Upper lobe of left lung (tissue), 6 donors: ENCODE data around the gene NFKB2. TPM values are rescaled to one million over a fixed set of nuclear protein-coding genes. Genes with fewer than 3 reads are reported as not detected.

Source experiments
- ATAC-seq, 2 donors: fragments of 200-7000 bp; cut with Tn5 transposase; one replicate each; pipeline ENCODE4 v1.9.1; 2022; ENCODE audit warnings: mild to moderate bottlenecking in 2 of 2, moderate library complexity in 2 of 2; ENCODE audit not compliant: low FRiP score in 2 of 2
- DNase-seq, 2 donors: peaks; one replicate each; pipeline ENCODE4 v3.0.0-alpha.2; 2019 to 2020
- H3K27ac ChIP-seq, 4 donors: fragments of 200-600 bp; sonication (generic); one replicate each; pipeline ENCODE4 v1.5.1; 2016 to 2019
- H3K27me3 ChIP-seq, 4 donors: fragments of 200-600 bp; sonication (generic); one replicate each; pipeline ENCODE4 v1.5.1; 2017 to 2019
- H3K36me3 ChIP-seq, 4 donors: fragments of 200-600 bp; sonication (generic); one replicate each; pipeline ENCODE4 v1.5.1; 2016 to 2019
- H3K4me1 ChIP-seq, 4 donors: fragments of 200-600 bp; sonication (generic); one replicate each; pipeline ENCODE4 v1.5.1; 2018 to 2019
- H3K4me3 ChIP-seq, 4 donors: fragments of 200-600 bp; sonication (generic); one replicate each; pipeline ENCODE4 v1.5.1; 2017 to 2019; ENCODE audit warnings: mild to moderate bottlenecking in 2 of 4, moderate library complexity in 1 of 4
- H3K9me3 ChIP-seq, 4 donors: fragments of 200-600 bp; sonication (generic); one replicate each; pipeline ENCODE4 v1.5.1; 2018 to 2019
- EP300 ChIP-seq, 4 donors: sonication (generic); formaldehyde crosslinking; IDR thresholded peaks; one replicate each; pipeline ENCODE4 v1.5.1; 2017; ENCODE audit warnings: antibody characterized with exemption in 4 of 4, control low read depth in 2 of 4
- POLR2A ChIP-seq, 4 donors: fragments of 450-650 bp; IDR thresholded peaks; one replicate each; pipeline ENCODE4 v1.5.1; 2016 to 2017; ENCODE audit warnings: antibody characterized with exemption in 4 of 4, mild to moderate bottlenecking in 2 of 4
- POLR2AphosphoS5 ChIP-seq, 2 donors: sonication (generic); formaldehyde crosslinking; IDR thresholded peaks; one replicate each; pipeline ENCODE4 v1.5.1; 2017; ENCODE audit warnings: antibody characterized with exemption in 2 of 2
- WGBS, 2 donors: methylation state at CpG; one replicate each; pipeline ENCODE4 v1.1.5; 2017 to 2018; 5-methylcytosine and 5-hydroxymethylcytosine counted together
- total RNA-seq, 6 donors: library from RNA; depleted of rRNA in 4 of 6; stranded (reverse); fragments of >200 nt in 4 of 6; gene quantifications; one replicate each; pipeline versions ENCODE4 v1.1.0 to v1.2.1, GENCODE V29; 2016 to 2021
- TF ChIP-seq, protein P1 (sequence below), 6 experiments: fragments of 450-650 bp in 4 of 6; fragments of 200-600 bp in 2 of 6; sonication (generic) in 2 of 6; IDR thresholded peaks; one replicate each; pipeline ENCODE4 v1.5.1; 2016 to 2019; ENCODE audit warnings: antibody characterized with exemption in 6 of 6
- donor health status: DM: no; HTN: no; CAD: no; lungs with moderate emphysema.
- donor health status: DM: no; HTN: yes; CAD: no; lungs with severe emphysema.

The NFKB2 gene
- total RNA-seq, 6 donors from 2014 or later, result 31.2 to 67.6 (median 41.2) TPM

DNA sequence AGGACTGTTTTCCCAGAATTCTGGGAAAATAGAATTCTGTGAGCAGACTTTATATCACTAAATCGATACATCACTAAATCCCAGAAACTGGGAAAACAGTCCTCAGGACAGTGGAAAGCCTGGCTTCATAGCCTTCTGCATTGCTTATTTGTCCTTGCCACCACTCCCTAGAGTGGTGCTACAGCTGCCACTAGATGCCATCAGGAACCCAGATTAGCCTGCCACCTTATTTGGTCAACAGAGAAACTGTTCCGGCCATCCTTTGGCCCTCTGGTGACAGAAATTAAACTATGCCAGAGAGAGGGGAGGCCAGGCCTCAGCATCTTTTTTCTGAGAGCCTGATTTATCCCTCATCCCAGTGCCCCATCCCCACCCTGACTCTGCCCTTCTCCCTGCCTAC, 19.6 kb upstream of the NFKB2 start:
- no peaks in the 10 kb centered on the region for H3K9me3 ChIP-seq
- peaks cover 26 to 100% (median 83%) of the 10 kb centered on the region in 4 donors for H3K36me3 ChIP-seq
- no peak for DNase-seq
- H3K4me1 ChIP-seq, result peaks cover 0 to 10% (median 4%) of the 10 kb centered on the region in 4 donors
- H3K27ac ChIP-seq, result no peak overlapping the region
- WGBS, 2 donors, result 83 to 87% methylated on average over 2 of the region's 2 CpGs
- TF ChIP-seq POLR2A (IDR thresholded peaks at IDR 0.05) (no peak), POLR2AphosphoS5 (IDR thresholded peaks at IDR 0.05) (no peak)
- H3K4me3 ChIP-seq, result no peak overlapping the region
- no peak for ATAC-seq
- no peaks in the 10 kb centered on the region for H3K27me3 ChIP-seq

- WGBS, 2 donors, result 92 to 93% methylated on average over 12 of the region's 12 CpGs
- Histone ChIP-seq H3K4me3 (no peak overlapping the region), H3K27me3 (no peaks in the 10 kb centered on the region), H3K27ac (no peak overlapping the region), H3K36me3 (peaks cover 21 to 100% (median 82%) of the 10 kb centered on the region in 4 donors), H3K4me1 (peaks cover 0 to 10% (median 4%) of the 10 kb centered on the region in 4 donors), H3K9me3 (no peaks in the 10 kb centered on the region)
- DNase-seq, result no peak
- no peak for ATAC-seq
- TF ChIP-seq POLR2A (IDR thresholded peaks at IDR 0.05), result no peak
These were observed 18.6 kb upstream of the NFKB2 start for GRCh38 chr10:102376901-102377300.

GRCh38 chr10:102379383-102379782, 16.1 kb upstream of the NFKB2 start:
- Histone ChIP-seq H3K4me1 (peaks cover 0 to 10% (median 4%) of the 10 kb centered on the region in 4 donors), H3K27ac (no peak overlapping the region), H3K4me3 (no peak overlapping the region), H3K9me3 (no peaks in the 10 kb centered on the region), H3K36me3 (peaks cover 22 to 92% (median 77%) of the 10 kb centered on the region in 4 donors), H3K27me3 (no peaks in the 10 kb centered on the region)
- TF ChIP-seq, protein P1, sequence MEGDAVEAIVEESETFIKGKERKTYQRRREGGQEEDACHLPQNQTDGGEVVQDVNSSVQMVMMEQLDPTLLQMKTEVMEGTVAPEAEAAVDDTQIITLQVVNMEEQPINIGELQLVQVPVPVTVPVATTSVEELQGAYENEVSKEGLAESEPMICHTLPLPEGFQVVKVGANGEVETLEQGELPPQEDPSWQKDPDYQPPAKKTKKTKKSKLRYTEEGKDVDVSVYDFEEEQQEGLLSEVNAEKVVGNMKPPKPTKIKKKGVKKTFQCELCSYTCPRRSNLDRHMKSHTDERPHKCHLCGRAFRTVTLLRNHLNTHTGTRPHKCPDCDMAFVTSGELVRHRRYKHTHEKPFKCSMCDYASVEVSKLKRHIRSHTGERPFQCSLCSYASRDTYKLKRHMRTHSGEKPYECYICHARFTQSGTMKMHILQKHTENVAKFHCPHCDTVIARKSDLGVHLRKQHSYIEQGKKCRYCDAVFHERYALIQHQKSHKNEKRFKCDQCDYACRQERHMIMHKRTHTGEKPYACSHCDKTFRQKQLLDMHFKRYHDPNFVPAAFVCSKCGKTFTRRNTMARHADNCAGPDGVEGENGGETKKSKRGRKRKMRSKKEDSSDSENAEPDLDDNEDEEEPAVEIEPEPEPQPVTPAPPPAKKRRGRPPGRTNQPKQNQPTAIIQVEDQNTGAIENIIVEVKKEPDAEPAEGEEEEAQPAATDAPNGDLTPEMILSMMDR (IDR thresholded peaks at IDR 0.05), result no peak
- TF ChIP-seq POLR2AphosphoS5 (IDR thresholded peaks at IDR 0.05) (no peak), EP300 (IDR thresholded peaks at IDR 0.05) (no peak), POLR2A (IDR thresholded peaks at IDR 0.05) (no peak)
- 96 to 100% methylated on average over 2 to 6 of the region's 6 CpGs for WGBS, 2 donors
- ATAC-seq, result no peak
- DNase-seq, result peak in 1 of 2 donors; percentile 56

DNA sequence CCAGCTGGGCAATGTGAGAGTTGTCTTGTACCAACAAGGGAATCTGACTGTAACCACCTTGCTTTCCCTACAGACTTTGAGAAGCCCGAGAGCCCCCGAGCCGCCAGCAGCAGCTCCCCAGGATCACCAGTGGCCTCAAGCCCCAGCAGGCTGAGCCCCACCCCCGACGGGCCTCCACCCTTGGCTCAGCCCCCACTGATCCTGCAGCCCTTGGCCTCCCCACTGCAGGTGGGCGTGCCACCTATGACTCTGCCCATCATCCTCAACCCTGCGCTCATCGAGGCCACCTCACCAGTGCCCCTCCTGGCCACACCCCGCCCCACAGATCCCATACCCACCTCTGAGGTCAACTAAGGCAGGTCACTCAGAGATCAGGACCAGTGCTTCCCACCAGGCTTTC, 13.5 kb upstream of the NFKB2 start:
- Histone ChIP-seq H3K36me3 (peaks cover 18 to 66% (median 55%) of the 10 kb centered on the region in 4 donors), H3K4me3 (no peak overlapping the region), H3K9me3 (no peaks in the 10 kb centered on the region), H3K4me1 (peaks cover 11 to 27% (median 15%) of the 10 kb centered on the region in 4 donors), H3K27ac (no peak overlapping the region), H3K27me3 (no peaks in the 10 kb centered on the region)
- no peak for TF ChIP-seq POLR2A (IDR thresholded peaks at IDR 0.05)
- TF ChIP-seq POLR2AphosphoS5 (IDR thresholded peaks at IDR 0.05), result no peak
- TF ChIP-seq EP300 (IDR thresholded peaks at IDR 0.05), result no peak
- TF ChIP-seq, protein P1 (IDR thresholded peaks at IDR 0.05), result no peak
- ATAC-seq, result no peak
- DNase-seq, result peak in 1 of 2 donors; percentile 75
- WGBS, 2 donors, result 90 to 94% methylated on average over 8 to 9 of the region's 9 CpGs

GRCh38 chr10:102382871-102383270, 12.6 kb upstream of the NFKB2 start:
- ATAC-seq (no peak), DNase-seq (no peak)
- TF ChIP-seq, protein P1 (IDR thresholded peaks at IDR 0.05), result no peak
- TF ChIP-seq POLR2AphosphoS5 (IDR thresholded peaks at IDR 0.05) (no peak), POLR2A (IDR thresholded peaks at IDR 0.05) (no peak), EP300 (IDR thresholded peaks at IDR 0.05) (no peak)
- peaks cover 11 to 27% (median 15%) of the 10 kb centered on the region in 4 donors for H3K4me1 ChIP-seq
- peaks cover 16 to 57% (median 49%) of the 10 kb centered on the region in 4 donors for H3K36me3 ChIP-seq
- no peaks in the 10 kb centered on the region for H3K9me3 ChIP-seq
- H3K27ac ChIP-seq, result no peak overlapping the region
- WGBS, 2 donors, result 86 to 96% methylated on average over 8 of the region's 8 CpGs
- H3K27me3 ChIP-seq, result no peaks in the 10 kb centered on the region
- no peak overlapping the region for H3K4me3 ChIP-seq

GRCh38 chr10:102384053-102384452, 11.5 kb upstream of the NFKB2 start:
- WGBS, 2 donors, result 60 to 66% methylated on average over 3 to 6 of the region's 6 CpGs
- TF ChIP-seq, protein P1 (IDR thresholded peaks at IDR 0.05), result no peak
- TF ChIP-seq EP300 (IDR thresholded peaks at IDR 0.05) (no peak), POLR2AphosphoS5 (IDR thresholded peaks at IDR 0.05) (no peak), POLR2A (IDR thresholded peaks at IDR 0.05) (no peak)
- ATAC-seq (no peak), DNase-seq (no peak)
- Histone ChIP-seq H3K36me3 (peaks cover 16 to 45% (median 40%) of the 10 kb centered on the region in 4 donors), H3K27ac (no peak overlapping the region), H3K27me3 (no peaks in the 10 kb centered on the region), H3K9me3 (no peaks in the 10 kb centered on the region), H3K4me1 (peaks cover 8 to 21% (median 15%) of the 10 kb centered on the region in 4 donors), H3K4me3 (no peak overlapping the region)
